C4-2B (cell line): Measurements from ENCODE around the gene C9orf78.

Source experiments
- H3K27ac ChIP-seq: fragments of 450-650 bp; 2 replicates; pipeline ENCODE4 v1.5.1; 2017
- CTCF ChIP-seq: fragments of 450-650 bp; conservative IDR thresholded peaks from 2 replicates; pipeline ENCODE4 v1.5.1; 2017; ENCODE audit warnings: mild to moderate bottlenecking
- ZFX ChIP-seq: fragments of 450-650 bp; IDR thresholded peaks from 2 replicates; pipeline ENCODE4 v1.6.1; 2017

C9orf78 gene

GRCh38 chr9:129864991-129865647 lies 30.0 kb upstream of the C9orf78 start:
- no peak for TF ChIP-seq ZFX
- no peak for TF ChIP-seq CTCF
- H3K27ac ChIP-seq, result no peak overlapping the region

GRCh38 chr9:129863059-129863690 lies 28.1 kb upstream of the C9orf78 start:
- H3K27ac ChIP-seq, result no peak overlapping the region
- TF ChIP-seq CTCF (no peak), ZFX (no peak)

- no peak overlapping the region for H3K27ac ChIP-seq
- TF ChIP-seq ZFX (no peak), CTCF (no peak)
Measured at GRCh38 chr9:129861447-129861827, 26.4 kb upstream of the C9orf78 start.

- H3K27ac ChIP-seq, result no peak overlapping the region
- TF ChIP-seq CTCF (no peak), ZFX (no peak)
Measured at GRCh38 chr9:129860653-129861446, 25.8 kb upstream of the C9orf78 start.

GRCh38 chr9:129858167-129858962 lies 23.3 kb upstream of the C9orf78 start:
- TF ChIP-seq CTCF (no peak), ZFX (no peak)
- no peak overlapping the region for H3K27ac ChIP-seq

GRCh38 chr9:129857207-129857606 lies 22.1 kb upstream of the C9orf78 start:
- TF ChIP-seq CTCF (no peak), ZFX (no peak)
- no peak overlapping the region for H3K27ac ChIP-seq
